Uterus (tissue), 2 donors: ENCODE data around the gene EPS8L3.

Experiments used
- POLR2A ChIP-seq, 2 donors: fragments of 450-650 bp; IDR thresholded peaks; one replicate each; pipeline ENCODE4 v1.6.1; 2016; ENCODE audit warnings: antibody characterized with exemption in 2 of 2, mild to moderate bottlenecking in 1 of 2, moderate library complexity in 1 of 2
- TF ChIP-seq, protein P1 (sequence below), 4 experiments: fragments of 200-600 bp in 2 of 4; fragments of 450-650 bp in 2 of 4; sonication (generic) in 2 of 4; IDR thresholded peaks; one replicate each; pipeline ENCODE4 v1.5.1; 2016 to 2019; ENCODE audit warnings: antibody characterized with exemption in 4 of 4, mild to moderate bottlenecking in 2 of 4, moderate library complexity in 1 of 4

GRCh38 chr1:109733236-109733870, 30.4 kb downstream of the EPS8L3 start:
- TF ChIP-seq, protein P1, sequence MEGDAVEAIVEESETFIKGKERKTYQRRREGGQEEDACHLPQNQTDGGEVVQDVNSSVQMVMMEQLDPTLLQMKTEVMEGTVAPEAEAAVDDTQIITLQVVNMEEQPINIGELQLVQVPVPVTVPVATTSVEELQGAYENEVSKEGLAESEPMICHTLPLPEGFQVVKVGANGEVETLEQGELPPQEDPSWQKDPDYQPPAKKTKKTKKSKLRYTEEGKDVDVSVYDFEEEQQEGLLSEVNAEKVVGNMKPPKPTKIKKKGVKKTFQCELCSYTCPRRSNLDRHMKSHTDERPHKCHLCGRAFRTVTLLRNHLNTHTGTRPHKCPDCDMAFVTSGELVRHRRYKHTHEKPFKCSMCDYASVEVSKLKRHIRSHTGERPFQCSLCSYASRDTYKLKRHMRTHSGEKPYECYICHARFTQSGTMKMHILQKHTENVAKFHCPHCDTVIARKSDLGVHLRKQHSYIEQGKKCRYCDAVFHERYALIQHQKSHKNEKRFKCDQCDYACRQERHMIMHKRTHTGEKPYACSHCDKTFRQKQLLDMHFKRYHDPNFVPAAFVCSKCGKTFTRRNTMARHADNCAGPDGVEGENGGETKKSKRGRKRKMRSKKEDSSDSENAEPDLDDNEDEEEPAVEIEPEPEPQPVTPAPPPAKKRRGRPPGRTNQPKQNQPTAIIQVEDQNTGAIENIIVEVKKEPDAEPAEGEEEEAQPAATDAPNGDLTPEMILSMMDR (IDR thresholded peaks at IDR 0.05) = no peak
- no peak for TF ChIP-seq POLR2A (IDR thresholded peaks at IDR 0.05)
